GM23338 (cell line): ENCODE data around the gene ORC3. TPM values are rescaled to one million over a fixed set of nuclear protein-coding genes. Genes with fewer than 3 reads are reported as not detected.

Experiments
- ATAC-seq: fragments of 200-7000 bp; cut with Tn5 transposase; 3 replicates; pipeline ENCODE4 v1.9.1; 2020
- DNase-seq: peaks from one replicate; pipeline ENCODE4 v3.0.0-alpha.2; 2015; ENCODE audit warnings: low spot score
- H2AFZ ChIP-seq: fragments of 200-600 bp; sonication (generic); 2 replicates; pipeline ENCODE4 v1.8.0; 2016; ENCODE audit warnings: antibody characterized with exemption, mild to moderate bottlenecking, moderate library complexity
- H3F3A ChIP-seq: fragments of 200-600 bp; sonication (generic); replicated peaks from 2 replicates; pipeline ENCODE4 v1.8.0; 2017; ENCODE audit warnings: antibody characterized with exemption, mixed run types, low read depth
- H3K27ac ChIP-seq: fragments of 200-600 bp; sonication (generic); 2 replicates; pipeline ENCODE4 v1.6.1; 2016; ENCODE audit warnings: low read depth
- H3K27me3 ChIP-seq: fragments of 200-600 bp; sonication (generic); 2 replicates; pipeline ENCODE4 v1.8.0; 2016; ENCODE audit warnings: mild to moderate bottlenecking, mixed run types, moderate library complexity; ENCODE audit not compliant: insufficient read depth
- H3K36me3 ChIP-seq: fragments of 200-600 bp; sonication (generic); 2 replicates; pipeline ENCODE4 v1.8.0; 2016; ENCODE audit warnings: mild to moderate bottlenecking; ENCODE audit not compliant: insufficient read depth
- H3K4me1 ChIP-seq: fragments of 200-600 bp; sonication (generic); 2 replicates; pipeline ENCODE4 v1.8.0; 2016; ENCODE audit warnings: mild to moderate bottlenecking, moderate library complexity; ENCODE audit not compliant: insufficient read depth
- H3K4me2 ChIP-seq: fragments of 200-600 bp; sonication (generic); 2 replicates; pipeline ENCODE4 v1.7.1; 2017; ENCODE audit warnings: mixed run types
- H3K4me3 ChIP-seq: fragments of 200-600 bp; sonication (generic); 2 replicates; pipeline ENCODE4 v1.6.1; 2016; ENCODE audit warnings: mixed run types
- H3K79me2 ChIP-seq: fragments of 200-600 bp; sonication (generic); replicated peaks from 2 replicates; pipeline ENCODE4 v1.8.0; 2017; ENCODE audit warnings: mild to moderate bottlenecking; ENCODE audit not compliant: insufficient read depth
- H3K9me2 ChIP-seq: fragments of 200-600 bp; sonication (generic); 2 replicates; pipeline ENCODE4 v1.8.0; 2017; ENCODE audit not compliant: insufficient read depth
- H4K20me1 ChIP-seq: fragments of 200-600 bp; sonication (generic); replicated peaks from 2 replicates; pipeline ENCODE4 v1.8.0; 2017; ENCODE audit warnings: mild to moderate bottlenecking; ENCODE audit not compliant: insufficient read depth
- H3K27ac Mint-ChIP-seq: 2 replicates; pipeline ENCODE4 v1.8.0; 2020; ENCODE audit warnings: inconsistent platforms, mild to moderate bottlenecking, moderate library complexity, mixed read lengths
- H3K27me3 Mint-ChIP-seq: 3 replicates; pipeline ENCODE4 v1.8.0; 2022; ENCODE audit warnings: low read depth, mild to moderate bottlenecking, moderate library complexity, mixed read lengths, inconsistent platforms; ENCODE audit not compliant: insufficient read depth, poor library complexity
- H3K36me3 Mint-ChIP-seq: 3 replicates; pipeline ENCODE4 v1.8.0; 2021; ENCODE audit warnings: low read depth, mild to moderate bottlenecking, inconsistent platforms, moderate library complexity, mixed read lengths
- H3K4me1 Mint-ChIP-seq: 3 replicates; pipeline ENCODE4 v1.8.0; 2020; ENCODE audit warnings: mild to moderate bottlenecking, inconsistent platforms, mixed read lengths
- H3K4me3 Mint-ChIP-seq: 3 replicates; pipeline ENCODE4 v1.8.0; 2021; ENCODE audit warnings: moderate library complexity, mild to moderate bottlenecking, inconsistent platforms, mixed read lengths
- H3K9me3 Mint-ChIP-seq: 3 replicates; pipeline ENCODE4 v1.8.0; 2020; ENCODE audit warnings: moderate library complexity, mild to moderate bottlenecking, inconsistent platforms, mixed read lengths
- EZH2phosphoT487 ChIP-seq: fragments of 200-600 bp; sonication (generic); IDR thresholded peaks from one replicate; pipeline ENCODE4 v1.8.1; 2018; ENCODE audit warnings: antibody characterized with exemption; ENCODE audit not compliant: unreplicated experiment
- JUNB ChIP-seq: IDR thresholded peaks from one replicate; pipeline ENCODE4 v1.6.1; 2016; ENCODE audit warnings: antibody characterized with exemption; ENCODE audit not compliant: unreplicated experiment
- ZNF114 ChIP-seq: fragments of 250-450 bp; sonication (Bioruptor Pico); IDR thresholded peaks from 2 replicates; pipeline ENCODE4 v1.5.0; 2020; ENCODE audit warnings: mild to moderate bottlenecking, moderate library complexity
- polyA plus RNA-seq: library from polyadenylated mRNA; unstranded; fragments of >200 nt; fragmentation: Nextera tagmentation; extraction: Ambion mirVana; gene quantifications from 2 replicates; pipeline ENCODE4 v1.2.1, GENCODE V29; 2016
- total RNA-seq: library from RNA; depleted of rRNA; stranded (reverse); fragments of >200 nt; shearing (Covaris generic); gene quantifications from 2 replicates; pipeline ENCODE4 v1.2.3, GENCODE V29; 2014
- TF ChIP-seq, protein P1 (sequence below): IDR thresholded peaks from 2 replicates; pipeline ENCODE4 v1.6.1; 2016; ENCODE audit warnings: antibody characterized with exemption
- TF ChIP-seq, protein P2 (sequence below), 2 experiments: fragments of 200-600 bp in 1 of 2; sonication (generic) in 1 of 2; conservative IDR thresholded peaks; 2 replicates each; pipeline versions ENCODE4 v1.5.1 to v1.6.1; 2016 to 2017; ENCODE audit warnings: antibody characterized with exemption in 2 of 2, low read depth in 2 of 2, mild to moderate bottlenecking in 2 of 2, moderate library complexity in 1 of 2
- TF ChIP-seq, protein P3 (sequence below): IDR thresholded peaks from one replicate; pipeline ENCODE4 v1.6.1; 2018; ENCODE audit warnings: antibody characterized with exemption; ENCODE audit not compliant: unreplicated experiment

ORC3 gene
- total and polyA plus RNA-seq, 2 experiments from 2014 or later: 53.1 to 78.4 TPM

DNA sequence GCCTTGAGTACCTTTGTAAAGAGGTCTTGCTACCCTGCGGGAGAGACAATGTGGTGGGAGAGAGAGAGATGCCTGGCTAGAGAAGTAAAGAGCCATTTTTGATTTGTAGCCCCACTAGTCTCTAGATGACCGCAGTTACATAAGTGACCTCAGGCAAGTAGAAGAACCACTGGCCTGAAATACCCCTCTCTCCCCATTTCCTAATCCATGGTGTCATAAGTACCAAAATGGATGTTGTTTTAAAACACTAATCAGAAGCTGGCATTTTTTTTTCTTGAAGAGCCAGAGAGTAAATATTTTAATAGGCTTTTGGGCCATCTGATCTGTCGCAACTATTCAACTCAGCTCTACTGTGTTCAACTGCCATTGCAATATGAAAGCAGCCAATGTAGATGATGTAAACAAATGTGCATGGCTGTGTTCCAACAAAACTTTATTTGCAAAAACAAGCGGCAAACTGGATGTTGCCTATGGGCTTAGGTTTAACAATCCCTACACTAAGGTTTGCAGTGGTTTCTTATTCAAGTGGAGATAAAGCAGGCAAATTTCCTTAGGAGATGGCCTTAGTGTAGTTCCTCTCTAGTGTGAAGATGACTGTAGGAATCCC is 36.7 kb upstream of the ORC3 start:
- DNase-seq (no peak), ATAC-seq (no peak)
- H3K4me1 Mint-ChIP-seq: no peaks in the 10 kb centered on the region
- H3K9me3 Mint-ChIP-seq: no peaks in the 10 kb centered on the region
- Histone ChIP-seq H3K9me2 (no peaks in the 10 kb centered on the region), H3K27me3 (no peaks in the 10 kb centered on the region), H3K79me2 (peaks cover 6% of the 10 kb centered on the region), H3K27ac (peak overlapping the region; percentile 47; the same call in 1 of the 2 replicates), H3K4me1 (no peaks in the 10 kb centered on the region), H3K4me3 (no peak overlapping the region), H3K4me2 (no peak overlapping the region), H3F3A (no peaks in the 10 kb centered on the region), H3K36me3 (peaks cover 12% of the 10 kb centered on the region; the same call in 1 of the 2 replicates), H4K20me1 (peaks cover 3% of the 10 kb centered on the region; the same call in 1 of the 2 replicates), H2AFZ (no peak overlapping the region)
- TF ChIP-seq EZH2phosphoT487: no peak
- H3K27me3 Mint-ChIP-seq: no peaks in the 10 kb centered on the region
- H3K27ac Mint-ChIP-seq: peak overlapping the region; percentile 33; the same call in 1 of the 2 replicates
- peaks cover 30% of the 10 kb centered on the region for H3K36me3 Mint-ChIP-seq
- H3K4me3 Mint-ChIP-seq: no peak overlapping the region

DNA sequence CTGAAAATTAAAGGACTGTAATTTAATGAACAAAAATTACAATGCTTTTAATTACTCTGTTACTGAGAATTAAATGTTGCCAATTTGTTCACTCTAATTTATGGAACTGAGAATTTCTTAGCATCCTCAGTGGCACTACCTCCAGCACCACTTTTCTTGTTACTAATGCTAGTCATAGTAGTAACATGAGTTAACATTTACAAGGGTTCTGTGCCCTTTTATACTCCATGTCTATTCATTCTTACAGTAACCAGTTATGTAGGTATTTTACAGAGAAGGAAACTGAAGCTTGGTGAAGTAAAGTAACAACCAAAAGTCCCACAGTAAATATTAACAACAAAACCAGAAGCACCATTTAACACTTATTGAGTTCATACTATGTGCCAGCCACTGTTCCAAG is 34.4 kb upstream of the ORC3 start:
- H3K79me2 ChIP-seq: peaks cover 6% of the 10 kb centered on the region
- no peaks in the 10 kb centered on the region for H3K9me2 ChIP-seq
- no peak overlapping the region for H3K4me3 Mint-ChIP-seq
- peaks cover 5% of the 10 kb centered on the region; the same call in 1 of the 2 replicates for H4K20me1 ChIP-seq
- H3K27ac Mint-ChIP-seq: no peak overlapping the region
- no peaks in the 10 kb centered on the region for H3K27me3 ChIP-seq
- H3K4me3 ChIP-seq: no peak overlapping the region
- ATAC-seq (no peak), DNase-seq (no peak)
- no peak for TF ChIP-seq ZNF114 (CRISPR knock-in tag)
- TF ChIP-seq, protein P1, sequence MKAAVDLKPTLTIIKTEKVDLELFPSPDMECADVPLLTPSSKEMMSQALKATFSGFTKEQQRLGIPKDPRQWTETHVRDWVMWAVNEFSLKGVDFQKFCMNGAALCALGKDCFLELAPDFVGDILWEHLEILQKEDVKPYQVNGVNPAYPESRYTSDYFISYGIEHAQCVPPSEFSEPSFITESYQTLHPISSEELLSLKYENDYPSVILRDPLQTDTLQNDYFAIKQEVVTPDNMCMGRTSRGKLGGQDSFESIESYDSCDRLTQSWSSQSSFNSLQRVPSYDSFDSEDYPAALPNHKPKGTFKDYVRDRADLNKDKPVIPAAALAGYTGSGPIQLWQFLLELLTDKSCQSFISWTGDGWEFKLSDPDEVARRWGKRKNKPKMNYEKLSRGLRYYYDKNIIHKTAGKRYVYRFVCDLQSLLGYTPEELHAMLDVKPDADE: no peak
- TF ChIP-seq EZH2phosphoT487: no peak
- TF ChIP-seq JUNB: no peak
- TF ChIP-seq, protein P2, sequence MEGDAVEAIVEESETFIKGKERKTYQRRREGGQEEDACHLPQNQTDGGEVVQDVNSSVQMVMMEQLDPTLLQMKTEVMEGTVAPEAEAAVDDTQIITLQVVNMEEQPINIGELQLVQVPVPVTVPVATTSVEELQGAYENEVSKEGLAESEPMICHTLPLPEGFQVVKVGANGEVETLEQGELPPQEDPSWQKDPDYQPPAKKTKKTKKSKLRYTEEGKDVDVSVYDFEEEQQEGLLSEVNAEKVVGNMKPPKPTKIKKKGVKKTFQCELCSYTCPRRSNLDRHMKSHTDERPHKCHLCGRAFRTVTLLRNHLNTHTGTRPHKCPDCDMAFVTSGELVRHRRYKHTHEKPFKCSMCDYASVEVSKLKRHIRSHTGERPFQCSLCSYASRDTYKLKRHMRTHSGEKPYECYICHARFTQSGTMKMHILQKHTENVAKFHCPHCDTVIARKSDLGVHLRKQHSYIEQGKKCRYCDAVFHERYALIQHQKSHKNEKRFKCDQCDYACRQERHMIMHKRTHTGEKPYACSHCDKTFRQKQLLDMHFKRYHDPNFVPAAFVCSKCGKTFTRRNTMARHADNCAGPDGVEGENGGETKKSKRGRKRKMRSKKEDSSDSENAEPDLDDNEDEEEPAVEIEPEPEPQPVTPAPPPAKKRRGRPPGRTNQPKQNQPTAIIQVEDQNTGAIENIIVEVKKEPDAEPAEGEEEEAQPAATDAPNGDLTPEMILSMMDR (conservative IDR thresholded peaks at IDR 0.05; ENCODE audit: low read depth in 2 of 2): no peak
- no peaks in the 10 kb centered on the region for H3K4me1 Mint-ChIP-seq
- no peaks in the 10 kb centered on the region for H3K27me3 Mint-ChIP-seq
- no peaks in the 10 kb centered on the region for H3K4me1 ChIP-seq
- no peaks in the 10 kb centered on the region for H3K9me3 Mint-ChIP-seq
- H3K36me3 Mint-ChIP-seq: peaks cover 16% of the 10 kb centered on the region
- no peak overlapping the region for H2AFZ ChIP-seq
- H3F3A ChIP-seq: no peaks in the 10 kb centered on the region
- no peak overlapping the region for H3K4me2 ChIP-seq
- H3K36me3 ChIP-seq: peaks cover 12% of the 10 kb centered on the region; the same call in 1 of the 2 replicates
- H3K27ac ChIP-seq: no peak overlapping the region

DNA sequence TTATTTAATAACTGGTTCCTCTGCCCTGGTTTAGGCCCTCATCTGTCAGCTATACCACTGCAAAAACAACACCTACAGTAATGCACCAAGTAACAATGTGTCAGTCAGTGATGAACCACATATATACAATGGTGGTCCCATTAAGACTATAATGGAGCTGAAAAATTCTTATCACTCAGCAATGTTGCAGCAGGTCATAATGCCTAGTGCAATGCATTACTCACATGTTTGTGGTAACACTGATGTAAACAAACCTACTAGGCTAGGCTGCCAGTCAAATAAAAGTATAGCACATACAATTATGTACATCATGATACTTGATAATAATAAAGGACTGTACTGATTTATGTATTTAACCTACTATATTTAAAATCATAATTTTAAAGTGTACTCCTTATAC is 31.5 kb upstream of the ORC3 start:
- Histone ChIP-seq H3K27me3 (no peaks in the 10 kb centered on the region), H3K4me1 (peaks cover 7% of the 10 kb centered on the region), H4K20me1 (peaks cover 2% of the 10 kb centered on the region; the same call in 1 of the 2 replicates), H3K9me2 (no peaks in the 10 kb centered on the region), H2AFZ (no peak overlapping the region), H3K27ac (no peak overlapping the region), H3K4me3 (no peak overlapping the region), H3F3A (no peaks in the 10 kb centered on the region), H3K79me2 (peaks cover 6% of the 10 kb centered on the region), H3K4me2 (no peak overlapping the region), H3K36me3 (peaks cover 12% of the 10 kb centered on the region; the same call in 1 of the 2 replicates)
- Mint-ChIP-seq H3K4me1 (peaks cover 6% of the 10 kb centered on the region; the same call in 2 of the 3 replicates), H3K36me3 (peaks cover 30% of the 10 kb centered on the region), H3K27me3 (no peaks in the 10 kb centered on the region), H3K9me3 (no peaks in the 10 kb centered on the region), H3K4me3 (no peak overlapping the region), H3K27ac (no peak overlapping the region)
- TF ChIP-seq, protein P3, sequence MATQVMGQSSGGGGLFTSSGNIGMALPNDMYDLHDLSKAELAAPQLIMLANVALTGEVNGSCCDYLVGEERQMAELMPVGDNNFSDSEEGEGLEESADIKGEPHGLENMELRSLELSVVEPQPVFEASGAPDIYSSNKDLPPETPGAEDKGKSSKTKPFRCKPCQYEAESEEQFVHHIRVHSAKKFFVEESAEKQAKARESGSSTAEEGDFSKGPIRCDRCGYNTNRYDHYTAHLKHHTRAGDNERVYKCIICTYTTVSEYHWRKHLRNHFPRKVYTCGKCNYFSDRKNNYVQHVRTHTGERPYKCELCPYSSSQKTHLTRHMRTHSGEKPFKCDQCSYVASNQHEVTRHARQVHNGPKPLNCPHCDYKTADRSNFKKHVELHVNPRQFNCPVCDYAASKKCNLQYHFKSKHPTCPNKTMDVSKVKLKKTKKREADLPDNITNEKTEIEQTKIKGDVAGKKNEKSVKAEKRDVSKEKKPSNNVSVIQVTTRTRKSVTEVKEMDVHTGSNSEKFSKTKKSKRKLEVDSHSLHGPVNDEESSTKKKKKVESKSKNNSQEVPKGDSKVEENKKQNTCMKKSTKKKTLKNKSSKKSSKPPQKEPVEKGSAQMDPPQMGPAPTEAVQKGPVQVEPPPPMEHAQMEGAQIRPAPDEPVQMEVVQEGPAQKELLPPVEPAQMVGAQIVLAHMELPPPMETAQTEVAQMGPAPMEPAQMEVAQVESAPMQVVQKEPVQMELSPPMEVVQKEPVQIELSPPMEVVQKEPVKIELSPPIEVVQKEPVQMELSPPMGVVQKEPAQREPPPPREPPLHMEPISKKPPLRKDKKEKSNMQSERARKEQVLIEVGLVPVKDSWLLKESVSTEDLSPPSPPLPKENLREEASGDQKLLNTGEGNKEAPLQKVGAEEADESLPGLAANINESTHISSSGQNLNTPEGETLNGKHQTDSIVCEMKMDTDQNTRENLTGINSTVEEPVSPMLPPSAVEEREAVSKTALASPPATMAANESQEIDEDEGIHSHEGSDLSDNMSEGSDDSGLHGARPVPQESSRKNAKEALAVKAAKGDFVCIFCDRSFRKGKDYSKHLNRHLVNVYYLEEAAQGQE: no peak
- no peak for DNase-seq
- ATAC-seq: no peak
